SU-DHL-6 (cell line): ENCODE measurements around the gene EZR.

ENCODE experiments used
- H2AFZ ChIP-seq: fragments of 200-600 bp; sonication (generic); 2 replicates; pipeline ENCODE4 v1.6.1; 2014; ENCODE audit warnings: low read depth, mild to moderate bottlenecking, moderate library complexity, mixed read lengths, antibody characterized with exemption, low read length; ENCODE audit not compliant: severe bottlenecking
- H3F3A ChIP-seq: fragments of 200-600 bp; shearing (Covaris generic); 2 replicates; pipeline ENCODE4 v1.6.0; 2016; ENCODE audit warnings: antibody characterized with exemption, mild to moderate bottlenecking; ENCODE audit not compliant: insufficient read depth
- H3K27ac ChIP-seq: fragments of 200-600 bp; sonication (generic); 2 replicates; pipeline ENCODE4 v1.5.1; 2016; ENCODE audit warnings: low read depth, mild to moderate bottlenecking, low read length, moderate library complexity, mixed read lengths
- H3K27me3 ChIP-seq: fragments of 200-600 bp; sonication (generic), shearing (Covaris generic); 2 replicates; pipeline ENCODE4 v1.6.0; 2014; ENCODE audit warnings: mild to moderate bottlenecking, low read length
- H3K36me3 ChIP-seq: fragments of 200-600 bp; sonication (generic); 2 replicates; pipeline ENCODE4 v1.6.1; 2014; ENCODE audit warnings: mild to moderate bottlenecking, low read length, mixed read lengths
- H3K4me2 ChIP-seq: fragments of 300-600, 200-600 bp; shearing (Covaris generic), sonication (generic); 2 replicates; pipeline ENCODE4 v1.6.0; 2014; ENCODE audit warnings: low read length, low read depth, mild to moderate bottlenecking; ENCODE audit not compliant: poor library complexity, severe bottlenecking
- H3K4me3 ChIP-seq: fragments of 200-600 bp; sonication (generic); 2 replicates; pipeline ENCODE4 v1.5.1; 2014; ENCODE audit warnings: antibody characterized with exemption, low read length, mild to moderate bottlenecking, mixed read lengths; ENCODE audit not compliant: insufficient read depth, poor library complexity, severe bottlenecking
- H3K79me2 ChIP-seq: fragments of 200-600 bp; sonication (generic); 2 replicates; pipeline ENCODE4 v1.6.1; 2014; ENCODE audit warnings: mild to moderate bottlenecking, low read length, moderate library complexity; ENCODE audit not compliant: insufficient read depth
- H3K9ac ChIP-seq: fragments of 200-600 bp; sonication (generic); 2 replicates; pipeline ENCODE4 v1.7.0; 2014; ENCODE audit warnings: mild to moderate bottlenecking, low read length
- H3K9me2 ChIP-seq: fragments of 200-600 bp; sonication (generic); replicated peaks from 2 replicates; pipeline ENCODE4 v1.6.1; 2014; ENCODE audit warnings: low read length; ENCODE audit not compliant: insufficient read depth
- H3K9me3 ChIP-seq: fragments of 200-600 bp; sonication (generic); 2 replicates; pipeline ENCODE4 v1.6.1; 2014; ENCODE audit warnings: low read length, mixed read lengths; ENCODE audit not compliant: insufficient read depth
- H4K20me1 ChIP-seq: fragments of 200-600 bp; sonication (generic); 2 replicates; pipeline ENCODE4 v1.6.1; 2014; ENCODE audit warnings: low read depth, mild to moderate bottlenecking, antibody characterized with exemption, low read length, moderate library complexity, mixed read lengths
- CTCF ChIP-seq: fragments of 200-600 bp; sonication (generic); IDR thresholded peaks from one replicate; pipeline ENCODE4 v1.5.1; 2017; ENCODE audit warnings: antibody characterized with exemption, mild to moderate bottlenecking, low read length, moderate library complexity; ENCODE audit not compliant: insufficient read depth, poor library complexity, severe bottlenecking
- EZH2phosphoT487 ChIP-seq: fragments of 200-600 bp; sonication (generic), shearing (Covaris generic); conservative IDR thresholded peaks from 2 replicates; pipeline ENCODE4 v1.6.1; 2018; ENCODE audit warnings: mild to moderate bottlenecking, antibody characterized with exemption, low read length, moderate library complexity, mixed read lengths

Gene EZR

GRCh38 chr6:158756977-158757752, 62.0 kb downstream of the EZR start:
- TF ChIP-seq CTCF, result no peak
- TF ChIP-seq EZH2phosphoT487, result no peak
- no peak overlapping the region for H3K27ac ChIP-seq
- H3F3A ChIP-seq, result no peaks in the 10 kb centered on the region
- H3K79me2 ChIP-seq, result no peaks in the 10 kb centered on the region
- no peaks in the 10 kb centered on the region for H4K20me1 ChIP-seq
- H3K9ac ChIP-seq, result no peak overlapping the region
- no peaks in the 10 kb centered on the region for H3K27me3 ChIP-seq
- H2AFZ ChIP-seq, result no peak overlapping the region
- no peak overlapping the region for H3K4me2 ChIP-seq
- H3K4me3 ChIP-seq, result no peak overlapping the region
- H3K9me3 ChIP-seq, result no peaks in the 10 kb centered on the region
- no peaks in the 10 kb centered on the region for H3K36me3 ChIP-seq
- H3K9me2 ChIP-seq, result no peaks in the 10 kb centered on the region

- Histone ChIP-seq H3K27me3 (no peaks in the 10 kb centered on the region), H3K36me3 (no peaks in the 10 kb centered on the region), H2AFZ (no peak overlapping the region), H3K9ac (no peak overlapping the region), H3K4me2 (no peak overlapping the region), H3K9me2 (no peaks in the 10 kb centered on the region), H4K20me1 (no peaks in the 10 kb centered on the region), H3K9me3 (no peaks in the 10 kb centered on the region), H3K79me2 (no peaks in the 10 kb centered on the region), H3K27ac (no peak overlapping the region), H3K4me3 (no peak overlapping the region), H3F3A (no peaks in the 10 kb centered on the region)
- TF ChIP-seq CTCF (no peak), EZH2phosphoT487 (no peak)
These were observed 63.0 kb downstream of the EZR start for GRCh38 chr6:158756126-158756525.

- no peak overlapping the region for H3K27ac ChIP-seq
- no peaks in the 10 kb centered on the region for H3K9me3 ChIP-seq
- TF ChIP-seq EZH2phosphoT487, result no peak
- no peak for TF ChIP-seq CTCF
- H3K27me3 ChIP-seq, result no peaks in the 10 kb centered on the region
- no peak overlapping the region for H2AFZ ChIP-seq
- no peaks in the 10 kb centered on the region for H4K20me1 ChIP-seq
- H3K79me2 ChIP-seq, result no peaks in the 10 kb centered on the region
- H3F3A ChIP-seq, result no peaks in the 10 kb centered on the region
- no peak overlapping the region for H3K4me2 ChIP-seq
- no peaks in the 10 kb centered on the region for H3K36me3 ChIP-seq
- H3K9me2 ChIP-seq, result no peaks in the 10 kb centered on the region
- no peak overlapping the region for H3K4me3 ChIP-seq
- H3K9ac ChIP-seq, result no peak overlapping the region
These were observed 63.5 kb downstream of the EZR start for GRCh38 chr6:158755636-158756035.
